ENCODE data around the gene MBNL1. TPM values are rescaled to one million over a fixed set of nuclear protein-coding genes. Genes with fewer than 3 reads are reported as not detected.

MBNL1 gene
- total RNA-seq, 2 experiments from 2014 or later: 385 to 392 TPM

GRCh38 chr3:152496286-152496685, 227.6 kb downstream of the MBNL1 start:
- Mint-ChIP-seq H3K4me1 (peaks cover 10% of the 10 kb centered on the region), H3K27ac (no peak overlapping the region), H3K36me3 (no peaks in the 10 kb centered on the region), H3K27me3 (no peaks in the 10 kb centered on the region), H3K9me3 (no peaks in the 10 kb centered on the region), H3K4me3 (no peak overlapping the region)
- DNase-seq: no peak

- Mint-ChIP-seq H3K9me3 (no peaks in the 10 kb centered on the region), H3K27me3 (no peaks in the 10 kb centered on the region), H3K4me3 (no peak overlapping the region), H3K27ac (no peak overlapping the region), H3K4me1 (peaks cover 10% of the 10 kb centered on the region), H3K36me3 (no peaks in the 10 kb centered on the region)
- DNase-seq: no peak
Observed at GRCh38 chr3:152496716-152497115, 228.0 kb downstream of the MBNL1 start.

GRCh38 chr3:152497457-152497856, 228.7 kb downstream of the MBNL1 start:
- Mint-ChIP-seq H3K27me3 (no peaks in the 10 kb centered on the region), H3K4me3 (no peak overlapping the region), H3K27ac (no peak overlapping the region), H3K9me3 (peaks cover 2% of the 10 kb centered on the region), H3K4me1 (peaks cover 10% of the 10 kb centered on the region), H3K36me3 (peaks cover 1% of the 10 kb centered on the region)
- DNase-seq: no peak

- H3K27ac Mint-ChIP-seq: no peak overlapping the region
- H3K36me3 Mint-ChIP-seq: peaks cover 1% of the 10 kb centered on the region
- H3K4me1 Mint-ChIP-seq: peaks cover 10% of the 10 kb centered on the region
- peaks cover 2% of the 10 kb centered on the region for H3K9me3 Mint-ChIP-seq
- no peak overlapping the region for H3K4me3 Mint-ChIP-seq
- H3K27me3 Mint-ChIP-seq: no peaks in the 10 kb centered on the region
- no peak for DNase-seq
Observed at GRCh38 chr3:152497890-152498289, 229.2 kb downstream of the MBNL1 start.

DNA sequence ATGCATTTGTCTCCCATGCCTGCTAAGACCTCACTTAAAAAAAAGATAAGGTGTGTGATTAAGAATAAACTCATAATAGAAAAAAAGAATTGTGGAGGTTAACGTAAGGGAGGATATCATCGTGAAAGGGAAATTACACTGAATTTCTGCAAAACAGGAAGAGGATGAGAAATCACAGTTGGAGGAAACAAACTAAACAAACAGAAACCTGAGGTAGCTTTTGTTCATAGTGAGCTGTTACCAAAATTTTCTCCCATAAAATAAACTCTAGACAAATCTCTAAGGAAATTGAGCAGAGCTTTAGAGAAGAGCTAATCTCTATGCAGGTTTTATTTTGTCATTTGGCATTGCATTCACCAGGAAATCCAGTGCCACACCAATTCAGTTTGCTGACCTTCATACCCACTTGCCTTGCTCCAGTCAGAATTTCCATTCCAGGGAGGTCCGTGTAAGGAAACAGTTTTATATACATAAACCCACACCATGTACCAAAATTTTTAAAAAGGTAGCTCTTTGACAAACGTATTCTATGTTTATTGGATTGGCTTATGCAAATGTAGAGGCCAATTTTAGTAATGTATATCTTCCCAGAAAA, 231.2 kb downstream of the MBNL1 start:
- Mint-ChIP-seq H3K4me3 (no peak overlapping the region), H3K27ac (no peak overlapping the region), H3K36me3 (peaks cover 1% of the 10 kb centered on the region), H3K9me3 (peaks cover 3% of the 10 kb centered on the region), H3K4me1 (peaks cover 10% of the 10 kb centered on the region), H3K27me3 (peaks cover 3% of the 10 kb centered on the region)
- DNase-seq: no peak

DNA sequence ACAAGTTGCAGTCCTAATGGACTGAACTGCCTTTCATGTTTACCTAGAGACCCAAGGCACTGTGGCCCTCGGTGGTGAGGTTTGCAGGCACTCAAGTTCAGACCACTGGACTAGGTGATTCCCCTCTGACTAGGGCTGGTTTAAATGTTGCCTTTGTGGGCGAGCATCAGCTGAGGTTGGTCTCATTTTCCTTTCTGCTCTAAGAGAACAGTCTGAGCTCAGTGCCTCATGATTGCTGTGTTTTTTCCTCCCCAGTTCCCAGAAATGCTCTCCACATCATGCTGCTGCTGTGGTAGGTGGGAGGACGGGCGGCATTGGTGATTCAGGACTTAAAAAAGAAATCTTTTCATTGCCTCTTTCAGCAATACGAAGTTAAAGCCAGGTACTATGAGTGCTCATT, 237.2 kb downstream of the MBNL1 start:
- Mint-ChIP-seq H3K4me3 (no peak overlapping the region), H3K9me3 (peaks cover 3% of the 10 kb centered on the region), H3K36me3 (peaks cover 1% of the 10 kb centered on the region), H3K4me1 (peaks cover 8% of the 10 kb centered on the region), H3K27me3 (peaks cover 3% of the 10 kb centered on the region), H3K27ac (peak overlapping the region; percentile 35)
- peak; percentile 52 for DNase-seq

GRCh38 chr3:152508705-152509104, 240.0 kb downstream of the MBNL1 start:
- Mint-ChIP-seq H3K36me3 (no peaks in the 10 kb centered on the region), H3K27ac (no peak overlapping the region), H3K27me3 (peaks cover 3% of the 10 kb centered on the region), H3K4me3 (no peak overlapping the region), H3K9me3 (no peaks in the 10 kb centered on the region), H3K4me1 (peaks cover 8% of the 10 kb centered on the region)
- DNase-seq: no peak

DNA sequence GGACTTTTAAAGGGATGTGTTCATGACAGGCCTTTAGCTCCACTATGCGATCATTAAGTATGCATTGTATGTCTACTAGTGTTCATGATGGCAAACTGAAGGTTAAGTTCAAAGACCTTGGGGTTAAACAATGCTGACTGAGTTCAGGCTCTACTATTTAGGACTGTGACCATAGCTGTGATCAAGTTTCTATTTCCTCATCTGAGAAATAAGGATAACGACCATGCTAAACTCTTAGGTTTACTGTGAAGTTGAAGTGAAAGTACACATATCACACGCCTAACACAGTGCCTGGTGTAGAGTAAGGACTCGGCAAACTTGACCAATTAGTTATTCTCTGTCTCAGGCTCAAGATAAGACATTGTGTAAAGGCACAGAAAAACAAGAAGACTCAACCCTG, 243.2 kb downstream of the MBNL1 start:
- Mint-ChIP-seq H3K4me1 (no peaks in the 10 kb centered on the region), H3K4me3 (no peak overlapping the region), H3K27ac (no peak overlapping the region), H3K36me3 (no peaks in the 10 kb centered on the region), H3K27me3 (no peaks in the 10 kb centered on the region), H3K9me3 (no peaks in the 10 kb centered on the region)
- no peak for DNase-seq

GRCh38 chr3:152513301-152513960, 244.7 kb downstream of the MBNL1 start:
- no peaks in the 10 kb centered on the region for H3K36me3 Mint-ChIP-seq
- no peaks in the 10 kb centered on the region for H3K27me3 Mint-ChIP-seq
- DNase-seq: no peak
- no peak overlapping the region for H3K4me3 Mint-ChIP-seq
- no peaks in the 10 kb centered on the region for H3K4me1 Mint-ChIP-seq
- H3K9me3 Mint-ChIP-seq: no peaks in the 10 kb centered on the region
- no peak overlapping the region for H3K27ac Mint-ChIP-seq

All from activated naive CD8-positive, alpha-beta T cell treated with anti-CD3 and anti-CD28 coated beads for 36 hours (primary cell).